HepG2 (cell line): ENCODE results near the gene MXRA8. TPM values are rescaled to one million over a fixed set of nuclear protein-coding genes. Genes with fewer than 3 reads are reported as not detected.

Experiments used
- ATF7-NPFF ChIP-seq: sonication (generic); formaldehyde crosslinking; IDR thresholded peaks from 2 replicates; pipeline ENCODE4 v1.8.1; 2023; ENCODE audit warnings: mild to moderate bottlenecking, low read depth, missing genetic modification reagents, moderate library complexity
- CREB1 ChIP-seq, 2 experiments: fragments of 450-650 bp in 1 of 2; IDR thresholded peaks; 2 replicates each; pipeline ENCODE4 v1.6.1; 2016 to 2017; ENCODE audit warnings: control low read depth in 1 of 2, mild to moderate bottlenecking in 1 of 2, missing compliant biosample characterization in 1 of 2, missing genetic modification characterization in 1 of 2
- GTF3A ChIP-seq: sonication (generic); formaldehyde crosslinking; conservative IDR thresholded peaks from 2 replicates; pipeline ENCODE4 v1.4.0; 2020; ENCODE audit warnings: mild to moderate bottlenecking, missing genetic modification reagents
- MTF1 ChIP-seq: sonication (generic); formaldehyde crosslinking; IDR thresholded peaks from 2 replicates; pipeline ENCODE4 v1.5.0; 2020; ENCODE audit warnings: missing genetic modification reagents
- NCOA2 ChIP-seq: sonication (generic); formaldehyde crosslinking; IDR thresholded peaks from 2 replicates; pipeline ENCODE4 v1.8.0; 2022; ENCODE audit warnings: inconsistent platforms
- NR1H2 ChIP-seq: sonication (generic); formaldehyde crosslinking; IDR thresholded peaks from 2 replicates; pipeline ENCODE4 v1.8.1; 2022; ENCODE audit warnings: low read depth, missing genetic modification reagents, borderline replicate concordance
- SIN3A ChIP-seq: IDR thresholded peaks from 2 replicates; pipeline ENCODE4 v1.6.1; 2011; ENCODE audit warnings: low read depth, mild to moderate bottlenecking, control low read depth, low read length, borderline replicate concordance
- SIX4 ChIP-seq: sonication (generic); formaldehyde crosslinking; IDR thresholded peaks from 2 replicates; pipeline ENCODE4 v1.4.0; 2020; ENCODE audit warnings: missing genetic modification reagents
- SKI ChIP-seq: fragments of 450-650 bp; IDR thresholded peaks from one replicate; pipeline ENCODE4 v1.6.1; 2018; ENCODE audit warnings: mild to moderate bottlenecking; ENCODE audit not compliant: partially characterized antibody
- YEATS4 ChIP-seq: sonication (generic); formaldehyde crosslinking; IDR thresholded peaks from 2 replicates; pipeline ENCODE4 v1.4.0; 2020; ENCODE audit warnings: missing genetic modification reagents, borderline replicate concordance
- ZNF557 ChIP-seq: sonication (generic); formaldehyde crosslinking; IDR thresholded peaks from 2 replicates; pipeline ENCODE4 v1.4.0; 2020; ENCODE audit warnings: missing genetic modification reagents
- ZNF569 ChIP-seq: sonication (generic); formaldehyde crosslinking; IDR thresholded peaks from 2 replicates; pipeline ENCODE4 v1.5.0; 2020; ENCODE audit warnings: mild to moderate bottlenecking, missing genetic modification reagents, moderate library complexity, borderline replicate concordance
- ZNF792 ChIP-seq: IDR thresholded peaks from 2 replicates; pipeline ENCODE4 v1.6.1; 2016
- ZSCAN12 ChIP-seq: sonication (generic); formaldehyde crosslinking; IDR thresholded peaks from 2 replicates; pipeline ENCODE4 v1.9.0; 2021; ENCODE audit warnings: mild to moderate bottlenecking, missing genetic modification reagents
- polyA plus RNA-seq, 8 experiments: library from polyadenylated mRNA; depleted of rRNA in 3 of 8; stranded (reverse) in 7 of 8; unstranded in 1 of 8; fragments of >200 nt; fragmentation: Illumina TruSeq in 4 of 8; extraction: Trizol in 4 of 8; gene quantifications; 2 replicates each; pipeline versions ENCODE4 v1.2.1 to v1.2.3, GENCODE V29; 2011 to 2016; ENCODE audit warnings: low read depth in 4 of 8, missing spikeins in 1 of 8, mixed read lengths in 1 of 8; ENCODE audit not compliant: insufficient read depth in 1 of 8
- total RNA-seq, 5 experiments: library from RNA; depleted of rRNA; stranded (reverse); fragments of >200 nt; fragmentation: Illumina TruSeq; extraction: Trizol; gene quantifications; 2 replicates each; pipeline ENCODE4 v1.2.3, GENCODE V29; 2016; ENCODE audit warnings: low read depth in 1 of 5
- TF ChIP-seq, protein P1 (sequence below): sonication (generic); formaldehyde crosslinking; IDR thresholded peaks from 2 replicates; pipeline ENCODE4 v1.9.0; 2021; ENCODE audit warnings: missing genetic modification reagents, borderline replicate concordance
- TF ChIP-seq, protein P2 (sequence below): sonication (generic); formaldehyde crosslinking; IDR thresholded peaks from 2 replicates; pipeline ENCODE4 v1.8.0; 2022; ENCODE audit warnings: mild to moderate bottlenecking, missing genetic modification reagents
- TF ChIP-seq, protein P3 (sequence below): sonication (generic); formaldehyde crosslinking; conservative IDR thresholded peaks from 2 replicates; pipeline ENCODE4 v1.4.0; 2020; ENCODE audit warnings: mild to moderate bottlenecking, missing genetic modification reagents, moderate library complexity

Gene MXRA8
- total and polyA plus RNA-seq, 2 of the 13 experiments (the other 11 are each of a cell fraction or from before 2014, with no cell fraction given) = 19.8 to 44.8 TPM

DNA sequence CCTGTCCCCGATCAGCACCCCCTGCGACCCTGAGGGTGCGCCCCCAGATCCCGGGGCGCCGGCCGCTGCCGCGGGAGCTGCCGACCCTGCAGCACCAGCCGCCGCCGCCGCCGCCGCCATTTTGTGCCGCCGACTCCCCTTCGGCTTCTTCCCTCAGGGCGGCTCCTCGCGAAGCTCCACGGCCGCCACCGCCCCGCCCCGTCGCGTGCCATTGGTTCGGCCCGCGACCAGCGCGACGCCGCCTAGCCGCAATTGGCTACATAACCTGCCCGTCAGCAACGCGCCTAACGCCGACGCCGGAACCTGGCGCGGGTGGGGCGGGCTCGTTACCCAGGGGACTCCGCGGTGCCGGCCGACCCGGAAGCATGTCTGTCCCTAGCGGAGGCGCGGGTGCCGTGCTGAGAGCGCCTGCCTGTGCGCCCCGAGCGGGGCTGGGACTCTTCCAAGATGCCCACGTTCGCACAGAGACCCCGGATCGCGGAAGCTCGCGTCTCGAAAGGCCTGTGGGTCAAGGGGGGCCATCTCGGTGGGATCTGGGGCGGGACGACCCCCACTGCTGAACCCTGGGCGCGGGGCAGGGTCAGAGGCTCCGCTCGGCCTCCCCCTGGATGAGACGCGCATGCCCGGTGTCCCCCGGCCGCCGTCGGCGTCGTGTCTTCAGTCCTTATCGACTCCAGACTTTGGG lies 41.0 kb upstream of the MXRA8 start, which contains the start of gene CCNL2 (continued):
- TF ChIP-seq, protein P1, sequence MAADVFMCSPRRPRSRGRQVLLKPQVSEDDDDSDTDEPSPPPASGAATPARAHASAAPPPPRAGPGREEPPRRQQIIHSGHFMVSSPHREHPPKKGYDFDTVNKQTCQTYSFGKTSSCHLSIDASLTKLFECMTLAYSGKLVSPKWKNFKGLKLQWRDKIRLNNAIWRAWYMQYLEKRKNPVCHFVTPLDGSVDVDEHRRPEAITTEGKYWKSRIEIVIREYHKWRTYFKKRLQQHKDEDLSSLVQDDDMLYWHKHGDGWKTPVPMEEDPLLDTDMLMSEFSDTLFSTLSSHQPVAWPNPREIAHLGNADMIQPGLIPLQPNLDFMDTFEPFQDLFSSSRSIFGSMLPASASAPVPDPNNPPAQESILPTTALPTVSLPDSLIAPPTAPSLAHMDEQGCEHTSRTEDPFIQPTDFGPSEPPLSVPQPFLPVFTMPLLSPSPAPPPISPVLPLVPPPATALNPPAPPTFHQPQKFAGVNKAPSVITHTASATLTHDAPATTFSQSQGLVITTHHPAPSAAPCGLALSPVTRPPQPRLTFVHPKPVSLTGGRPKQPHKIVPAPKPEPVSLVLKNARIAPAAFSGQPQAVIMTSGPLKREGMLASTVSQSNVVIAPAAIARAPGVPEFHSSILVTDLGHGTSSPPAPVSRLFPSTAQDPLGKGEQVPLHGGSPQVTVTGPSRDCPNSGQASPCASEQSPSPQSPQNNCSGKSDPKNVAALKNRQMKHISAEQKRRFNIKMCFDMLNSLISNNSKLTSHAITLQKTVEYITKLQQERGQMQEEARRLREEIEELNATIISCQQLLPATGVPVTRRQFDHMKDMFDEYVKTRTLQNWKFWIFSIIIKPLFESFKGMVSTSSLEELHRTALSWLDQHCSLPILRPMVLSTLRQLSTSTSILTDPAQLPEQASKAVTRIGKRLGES (CRISPR knock-in tag) = no peak
- TF ChIP-seq ZNF792 (CRISPR knock-in tag) = 0 out of 2 replicates have a peak, but pooled peaks have one; percentile 42
- no peak for TF ChIP-seq ZNF557
- TF ChIP-seq ZNF569 (CRISPR knock-in tag) = no peak
- peak; percentile 52 for TF ChIP-seq SKI
- no peak for TF ChIP-seq SIX4
- no peak for TF ChIP-seq ZSCAN12 (CRISPR knock-in tag)
- TF ChIP-seq MTF1 (CRISPR knock-in tag) = no peak; the same call in 1 of the 2 replicates
- TF ChIP-seq, protein P2, sequence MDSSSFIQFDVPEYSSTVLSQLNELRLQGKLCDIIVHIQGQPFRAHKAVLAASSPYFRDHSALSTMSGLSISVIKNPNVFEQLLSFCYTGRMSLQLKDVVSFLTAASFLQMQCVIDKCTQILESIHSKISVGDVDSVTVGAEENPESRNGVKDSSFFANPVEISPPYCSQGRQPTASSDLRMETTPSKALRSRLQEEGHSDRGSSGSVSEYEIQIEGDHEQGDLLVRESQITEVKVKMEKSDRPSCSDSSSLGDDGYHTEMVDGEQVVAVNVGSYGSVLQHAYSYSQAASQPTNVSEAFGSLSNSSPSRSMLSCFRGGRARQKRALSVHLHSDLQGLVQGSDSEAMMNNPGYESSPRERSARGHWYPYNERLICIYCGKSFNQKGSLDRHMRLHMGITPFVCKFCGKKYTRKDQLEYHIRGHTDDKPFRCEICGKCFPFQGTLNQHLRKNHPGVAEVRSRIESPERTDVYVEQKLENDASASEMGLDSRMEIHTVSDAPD (CRISPR knock-in tag) = no peak
- peak; percentile 93 for TF ChIP-seq CREB1 (IDR thresholded peaks at IDR 0.05)
- no peak for TF ChIP-seq CREB1 (CRISPR knock-in tag; IDR thresholded peaks at IDR 0.05)
- peak; percentile 94; the same call in 1 of the 2 replicates for TF ChIP-seq SIN3A
- TF ChIP-seq GTF3A (CRISPR knock-in tag) = 0 out of 2 replicates have a peak, but pooled peaks have one; percentile 53
- TF ChIP-seq, protein P3, sequence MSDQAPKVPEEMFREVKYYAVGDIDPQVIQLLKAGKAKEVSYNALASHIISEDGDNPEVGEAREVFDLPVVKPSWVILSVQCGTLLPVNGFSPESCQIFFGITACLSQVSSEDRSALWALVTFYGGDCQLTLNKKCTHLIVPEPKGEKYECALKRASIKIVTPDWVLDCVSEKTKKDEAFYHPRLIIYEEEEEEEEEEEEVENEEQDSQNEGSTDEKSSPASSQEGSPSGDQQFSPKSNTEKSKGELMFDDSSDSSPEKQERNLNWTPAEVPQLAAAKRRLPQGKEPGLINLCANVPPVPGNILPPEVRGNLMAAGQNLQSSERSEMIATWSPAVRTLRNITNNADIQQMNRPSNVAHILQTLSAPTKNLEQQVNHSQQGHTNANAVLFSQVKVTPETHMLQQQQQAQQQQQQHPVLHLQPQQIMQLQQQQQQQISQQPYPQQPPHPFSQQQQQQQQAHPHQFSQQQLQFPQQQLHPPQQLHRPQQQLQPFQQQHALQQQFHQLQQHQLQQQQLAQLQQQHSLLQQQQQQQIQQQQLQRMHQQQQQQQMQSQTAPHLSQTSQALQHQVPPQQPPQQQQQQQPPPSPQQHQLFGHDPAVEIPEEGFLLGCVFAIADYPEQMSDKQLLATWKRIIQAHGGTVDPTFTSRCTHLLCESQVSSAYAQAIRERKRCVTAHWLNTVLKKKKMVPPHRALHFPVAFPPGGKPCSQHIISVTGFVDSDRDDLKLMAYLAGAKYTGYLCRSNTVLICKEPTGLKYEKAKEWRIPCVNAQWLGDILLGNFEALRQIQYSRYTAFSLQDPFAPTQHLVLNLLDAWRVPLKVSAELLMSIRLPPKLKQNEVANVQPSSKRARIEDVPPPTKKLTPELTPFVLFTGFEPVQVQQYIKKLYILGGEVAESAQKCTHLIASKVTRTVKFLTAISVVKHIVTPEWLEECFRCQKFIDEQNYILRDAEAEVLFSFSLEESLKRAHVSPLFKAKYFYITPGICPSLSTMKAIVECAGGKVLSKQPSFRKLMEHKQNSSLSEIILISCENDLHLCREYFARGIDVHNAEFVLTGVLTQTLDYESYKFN (CRISPR knock-in tag) = peak; percentile 50
- no peak for TF ChIP-seq NCOA2
- no peak for TF ChIP-seq NR1H2
- 0 out of 2 replicates have a peak, but pooled peaks have one; percentile 63 for TF ChIP-seq YEATS4
- TF ChIP-seq ATF7-NPFF = peak; percentile 82
